Progenitor cell of endocrine pancreas (in vitro differentiated cells): ENCODE measurements around the gene NUDT3. TPM values are rescaled to one million over a fixed set of nuclear protein-coding genes. Genes with fewer than 3 reads are reported as not detected.

Source experiments
- DNase-seq: peaks from one replicate; pipeline ENCODE4 v3.0.0; 2021; ENCODE audit warnings: low spot score; ENCODE audit not compliant: unreplicated experiment
- H3K27ac Mint-ChIP-seq: 2 replicates; pipeline ENCODE4 v1.8.0; 2021; ENCODE audit warnings: mild to moderate bottlenecking, moderate library complexity, mixed read lengths
- H3K27me3 Mint-ChIP-seq: 2 replicates; pipeline ENCODE4 v1.8.0; 2021; ENCODE audit warnings: mixed read lengths
- H3K36me3 Mint-ChIP-seq: 2 replicates; pipeline ENCODE4 v1.8.0; 2022; ENCODE audit warnings: mixed read lengths; ENCODE audit not compliant: insufficient read depth
- H3K4me1 Mint-ChIP-seq: 2 replicates; pipeline ENCODE4 v1.8.0; 2021; ENCODE audit warnings: low read depth, mixed read lengths
- H3K4me3 Mint-ChIP-seq: 2 replicates; pipeline ENCODE4 v1.8.0; 2021; ENCODE audit warnings: low read depth, mild to moderate bottlenecking, moderate library complexity, mixed read lengths
- H3K9me3 Mint-ChIP-seq: 2 replicates; pipeline ENCODE4 v1.8.0; 2021; ENCODE audit warnings: low read depth, mixed read lengths
- CTCF ChIP-seq: fragments of 200-600 bp; sonication (generic); IDR thresholded peaks from one replicate; pipeline ENCODE4 v1.5.0; 2021; ENCODE audit warnings: antibody characterized with exemption, mild to moderate bottlenecking; ENCODE audit not compliant: unreplicated experiment
- total RNA-seq: library from RNA; stranded (reverse); gene quantifications from 2 replicates; pipeline ENCODE4 v1.2.1, GENCODE V29; 2021

NUDT3 gene
- total RNA-seq, 1 donor from 2014 or later, result 20.6 TPM

- H3K4me1 Mint-ChIP-seq, result no peaks in the 10 kb centered on the region
- no peaks in the 10 kb centered on the region for H3K36me3 Mint-ChIP-seq
- H3K4me3 Mint-ChIP-seq, result no peak overlapping the region
- no peak for DNase-seq
- no peak for TF ChIP-seq CTCF
- no peak overlapping the region for H3K27ac Mint-ChIP-seq
- H3K27me3 Mint-ChIP-seq, result no peaks in the 10 kb centered on the region
- peaks cover 9% of the 10 kb centered on the region for H3K9me3 Mint-ChIP-seq
These were observed 44.6 kb upstream of the NUDT3 start for GRCh38 chr6:34436803-34437643.

- Mint-ChIP-seq H3K4me3 (no peak overlapping the region), H3K36me3 (no peaks in the 10 kb centered on the region), H3K27ac (no peak overlapping the region), H3K4me1 (no peaks in the 10 kb centered on the region), H3K27me3 (no peaks in the 10 kb centered on the region), H3K9me3 (peaks cover 16% of the 10 kb centered on the region)
- no peak for DNase-seq
- TF ChIP-seq CTCF, result no peak
These were observed 43.4 kb upstream of the NUDT3 start for GRCh38 chr6:34435916-34436315.

- peak; percentile 9 for TF ChIP-seq CTCF
- Mint-ChIP-seq H3K4me1 (peaks cover 9% of the 10 kb centered on the region), H3K27me3 (no peaks in the 10 kb centered on the region), H3K9me3 (peaks cover 4% of the 10 kb centered on the region), H3K27ac (peak within 1 kb of the TSS; percentile 100), H3K4me3 (peak within 1 kb of the TSS; percentile 98), H3K36me3 (peaks cover 11% of the 10 kb centered on the region)
- peak; percentile 91 for DNase-seq
These were observed 33.3 kb upstream of the NUDT3 start, which contains the start of gene RPS10 for GRCh38 chr6:34425498-34426410. RPS10 (minus strand) TSS chr6:34426069; CDS start chr6:34425221, 848 bp downstream.

- peak overlapping the region; percentile 100 for H3K27ac Mint-ChIP-seq
- H3K4me3 Mint-ChIP-seq, result peak overlapping the region; percentile 98
- no peaks in the 10 kb centered on the region for H3K27me3 Mint-ChIP-seq
- H3K36me3 Mint-ChIP-seq, result peaks cover 13% of the 10 kb centered on the region
- TF ChIP-seq CTCF, result no peak
- H3K9me3 Mint-ChIP-seq, result no peaks in the 10 kb centered on the region
- H3K4me1 Mint-ChIP-seq, result peaks cover 9% of the 10 kb centered on the region
- no peak for DNase-seq
These were observed 32.6 kb upstream of the NUDT3 start for GRCh38 chr6:34425132-34425497.
